Neural cell (in vitro differentiated cells): ENCODE results near the gene ZNF322.

Experiments used
- EP300 ChIP-seq: fragments of 450-650 bp; conservative IDR thresholded peaks from 2 replicates; pipeline ENCODE4 v1.6.1; 2014; ENCODE audit warnings: antibody characterized with exemption, mild to moderate bottlenecking, moderate library complexity; ENCODE audit not compliant: poor library complexity, severe bottlenecking
- EZH2 ChIP-seq: fragments of 200-600, 300-800 bp; shearing (Covaris generic), sonication (generic); IDR thresholded peaks from 2 replicates; pipeline ENCODE4 v1.6.1; 2014; ENCODE audit warnings: antibody characterized with exemption, low read length, borderline replicate concordance, mild to moderate bottlenecking; ENCODE audit not compliant: insufficient read depth, poor library complexity, severe bottlenecking
- RAD21 ChIP-seq: fragments of 450-650 bp; conservative IDR thresholded peaks from 2 replicates; pipeline ENCODE4 v1.6.1; 2014; ENCODE audit warnings: antibody characterized with exemption, mild to moderate bottlenecking, moderate library complexity
- TF ChIP-seq, protein P1 (sequence below): fragments of 450-650 bp; IDR thresholded peaks from 2 replicates; pipeline ENCODE4 v1.5.1; 2014; ENCODE audit warnings: antibody characterized with exemption, mild to moderate bottlenecking, moderate library complexity; ENCODE audit not compliant: poor library complexity, severe bottlenecking
- TF ChIP-seq, protein P2 (sequence below): IDR thresholded peaks from 2 replicates; pipeline ENCODE4 v1.6.1; 2012; ENCODE audit warnings: borderline replicate concordance

DNA sequence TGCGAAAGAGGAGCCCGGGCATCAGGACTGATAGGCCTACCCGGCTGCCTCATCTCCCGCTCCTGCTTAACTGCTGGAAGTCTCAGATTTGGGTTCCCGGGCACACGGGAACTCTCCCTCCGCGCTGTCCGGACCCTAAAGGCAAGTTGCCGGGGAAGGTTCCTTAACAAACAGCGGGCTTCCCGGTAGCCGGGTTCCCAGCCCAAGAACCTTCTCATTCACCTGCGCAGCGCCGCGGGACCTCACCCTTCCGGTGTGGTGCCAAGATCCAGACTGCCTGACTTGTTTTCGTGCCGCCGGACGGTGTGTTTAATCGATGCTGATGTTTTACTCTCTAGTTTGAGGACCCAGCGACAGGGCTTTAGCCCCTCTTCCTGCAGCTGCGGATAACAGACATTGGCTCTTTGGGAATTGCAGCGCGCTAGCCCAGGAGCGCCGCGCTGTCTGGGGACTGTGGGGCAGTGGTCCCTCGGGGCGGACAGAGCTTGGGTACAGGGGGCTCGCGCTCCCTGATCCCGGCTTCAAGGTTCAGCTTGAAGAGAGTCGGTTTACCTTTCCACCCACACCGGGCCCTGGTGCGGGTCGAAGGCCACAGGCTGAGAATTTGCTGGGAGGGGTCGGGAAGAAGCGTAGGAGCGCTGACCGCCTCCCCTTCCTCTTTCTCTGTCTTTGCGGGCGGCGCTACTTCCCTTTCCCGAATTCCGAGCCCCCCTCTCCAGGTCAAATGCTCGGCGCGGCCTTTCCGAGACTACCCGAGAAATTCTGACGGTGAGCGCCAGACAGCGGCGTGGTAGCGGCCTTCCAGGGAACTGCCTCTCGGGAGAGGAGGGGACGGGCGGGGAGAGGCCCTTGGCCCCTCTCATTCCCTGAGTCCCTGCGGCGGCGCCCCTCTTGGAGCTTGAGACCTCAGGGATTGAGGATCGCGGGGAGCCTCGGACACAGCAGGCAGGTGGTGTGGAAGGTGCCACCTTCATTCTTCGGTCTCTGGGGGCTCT, 45.6 kb downstream of the ZNF322 start:
- TF ChIP-seq, protein P1, sequence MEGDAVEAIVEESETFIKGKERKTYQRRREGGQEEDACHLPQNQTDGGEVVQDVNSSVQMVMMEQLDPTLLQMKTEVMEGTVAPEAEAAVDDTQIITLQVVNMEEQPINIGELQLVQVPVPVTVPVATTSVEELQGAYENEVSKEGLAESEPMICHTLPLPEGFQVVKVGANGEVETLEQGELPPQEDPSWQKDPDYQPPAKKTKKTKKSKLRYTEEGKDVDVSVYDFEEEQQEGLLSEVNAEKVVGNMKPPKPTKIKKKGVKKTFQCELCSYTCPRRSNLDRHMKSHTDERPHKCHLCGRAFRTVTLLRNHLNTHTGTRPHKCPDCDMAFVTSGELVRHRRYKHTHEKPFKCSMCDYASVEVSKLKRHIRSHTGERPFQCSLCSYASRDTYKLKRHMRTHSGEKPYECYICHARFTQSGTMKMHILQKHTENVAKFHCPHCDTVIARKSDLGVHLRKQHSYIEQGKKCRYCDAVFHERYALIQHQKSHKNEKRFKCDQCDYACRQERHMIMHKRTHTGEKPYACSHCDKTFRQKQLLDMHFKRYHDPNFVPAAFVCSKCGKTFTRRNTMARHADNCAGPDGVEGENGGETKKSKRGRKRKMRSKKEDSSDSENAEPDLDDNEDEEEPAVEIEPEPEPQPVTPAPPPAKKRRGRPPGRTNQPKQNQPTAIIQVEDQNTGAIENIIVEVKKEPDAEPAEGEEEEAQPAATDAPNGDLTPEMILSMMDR = peak; percentile 19
- no peak for TF ChIP-seq EP300
- TF ChIP-seq, protein P2, sequence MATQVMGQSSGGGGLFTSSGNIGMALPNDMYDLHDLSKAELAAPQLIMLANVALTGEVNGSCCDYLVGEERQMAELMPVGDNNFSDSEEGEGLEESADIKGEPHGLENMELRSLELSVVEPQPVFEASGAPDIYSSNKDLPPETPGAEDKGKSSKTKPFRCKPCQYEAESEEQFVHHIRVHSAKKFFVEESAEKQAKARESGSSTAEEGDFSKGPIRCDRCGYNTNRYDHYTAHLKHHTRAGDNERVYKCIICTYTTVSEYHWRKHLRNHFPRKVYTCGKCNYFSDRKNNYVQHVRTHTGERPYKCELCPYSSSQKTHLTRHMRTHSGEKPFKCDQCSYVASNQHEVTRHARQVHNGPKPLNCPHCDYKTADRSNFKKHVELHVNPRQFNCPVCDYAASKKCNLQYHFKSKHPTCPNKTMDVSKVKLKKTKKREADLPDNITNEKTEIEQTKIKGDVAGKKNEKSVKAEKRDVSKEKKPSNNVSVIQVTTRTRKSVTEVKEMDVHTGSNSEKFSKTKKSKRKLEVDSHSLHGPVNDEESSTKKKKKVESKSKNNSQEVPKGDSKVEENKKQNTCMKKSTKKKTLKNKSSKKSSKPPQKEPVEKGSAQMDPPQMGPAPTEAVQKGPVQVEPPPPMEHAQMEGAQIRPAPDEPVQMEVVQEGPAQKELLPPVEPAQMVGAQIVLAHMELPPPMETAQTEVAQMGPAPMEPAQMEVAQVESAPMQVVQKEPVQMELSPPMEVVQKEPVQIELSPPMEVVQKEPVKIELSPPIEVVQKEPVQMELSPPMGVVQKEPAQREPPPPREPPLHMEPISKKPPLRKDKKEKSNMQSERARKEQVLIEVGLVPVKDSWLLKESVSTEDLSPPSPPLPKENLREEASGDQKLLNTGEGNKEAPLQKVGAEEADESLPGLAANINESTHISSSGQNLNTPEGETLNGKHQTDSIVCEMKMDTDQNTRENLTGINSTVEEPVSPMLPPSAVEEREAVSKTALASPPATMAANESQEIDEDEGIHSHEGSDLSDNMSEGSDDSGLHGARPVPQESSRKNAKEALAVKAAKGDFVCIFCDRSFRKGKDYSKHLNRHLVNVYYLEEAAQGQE = no peak
- TF ChIP-seq EZH2 = peak; percentile 46
- TF ChIP-seq RAD21 = no peak
